ENCODE results near the gene TLR4. TPM values are rescaled to one million over a fixed set of nuclear protein-coding genes. Genes with fewer than 3 reads are reported as not detected.

Gene TLR4
- total RNA-seq, 1 donor: 46.7 TPM

GRCh38 chr9:117734082-117734481 lies 29.9 kb downstream of the TLR4 start:
- no peak overlapping the region for H3K4me3 ChIP-seq (ENCODE audit: insufficient read depth, low read length)
- H3K79me2 ChIP-seq (ENCODE audit: insufficient read depth, low read length): no peaks in the 10 kb centered on the region
- DNase-seq (ENCODE audit: insufficient read length, low spot score, missing footprints): no peak
- no peak overlapping the region for H2AFZ ChIP-seq (ENCODE audit: low read length)
- no peaks in the 10 kb centered on the region for H4K20me1 ChIP-seq (ENCODE audit: insufficient read depth, low read length)
- H3K9me3 ChIP-seq (ENCODE audit: low read depth, low read length): no peaks in the 10 kb centered on the region
- peaks cover 20% of the 10 kb centered on the region for H3K4me1 ChIP-seq (ENCODE audit: insufficient read depth, low read length)
- no peaks in the 10 kb centered on the region for H3K36me3 ChIP-seq (ENCODE audit: insufficient read depth, low read length)
- H3K27me3 ChIP-seq (ENCODE audit: insufficient read depth, low read length): no peaks in the 10 kb centered on the region
- peak overlapping the region; percentile 54 for H3K27ac ChIP-seq (ENCODE audit: low read depth, low read length)
- no peak for TF ChIP-seq CTCF (IDR thresholded peaks at IDR 0.05; ENCODE audit: extremely low read depth, low read depth, low read length)
- peak overlapping the region; percentile 41 for H3K4me2 ChIP-seq (ENCODE audit: insufficient read depth, low read length)

GRCh38 chr9:117734523-117735314 lies 30.5 kb downstream of the TLR4 start:
- Histone ChIP-seq H3K27me3 (ENCODE audit: insufficient read depth, low read length) (no peaks in the 10 kb centered on the region), H4K20me1 (ENCODE audit: insufficient read depth, low read length) (no peaks in the 10 kb centered on the region), H3K4me2 (ENCODE audit: insufficient read depth, low read length) (peak overlapping the region; percentile 41), H3K4me3 (ENCODE audit: insufficient read depth, low read length) (no peak overlapping the region), H3K36me3 (ENCODE audit: insufficient read depth, low read length) (no peaks in the 10 kb centered on the region), H3K79me2 (ENCODE audit: insufficient read depth, low read length) (no peaks in the 10 kb centered on the region), H3K27ac (ENCODE audit: low read depth, low read length) (peak overlapping the region; percentile 54), H3K9me3 (ENCODE audit: low read depth, low read length) (no peaks in the 10 kb centered on the region), H2AFZ (ENCODE audit: low read length) (no peak overlapping the region), H3K4me1 (ENCODE audit: insufficient read depth, low read length) (peaks cover 20% of the 10 kb centered on the region)
- DNase-seq (ENCODE audit: insufficient read length, low spot score, missing footprints): peak; percentile 72
- TF ChIP-seq CTCF (IDR thresholded peaks at IDR 0.05; ENCODE audit: extremely low read depth, low read depth, low read length): no peak

GRCh38 chr9:117737721-117738226 lies 33.6 kb downstream of the TLR4 start:
- Histone ChIP-seq H3K4me2 (ENCODE audit: insufficient read depth, low read length) (no peak overlapping the region), H3K4me3 (ENCODE audit: insufficient read depth, low read length) (no peak overlapping the region), H3K79me2 (ENCODE audit: insufficient read depth, low read length) (no peaks in the 10 kb centered on the region), H2AFZ (ENCODE audit: low read length) (peak overlapping the region; percentile 54), H3K27ac (ENCODE audit: low read depth, low read length) (no peak overlapping the region), H3K36me3 (ENCODE audit: insufficient read depth, low read length) (no peaks in the 10 kb centered on the region), H3K27me3 (ENCODE audit: insufficient read depth, low read length) (no peaks in the 10 kb centered on the region), H3K9me3 (ENCODE audit: low read depth, low read length) (no peaks in the 10 kb centered on the region), H3K4me1 (ENCODE audit: insufficient read depth, low read length) (peaks cover 20% of the 10 kb centered on the region), H4K20me1 (ENCODE audit: insufficient read depth, low read length) (no peaks in the 10 kb centered on the region)
- TF ChIP-seq CTCF (IDR thresholded peaks at IDR 0.05; ENCODE audit: extremely low read depth, low read depth, low read length): no peak
- no peak for DNase-seq (ENCODE audit: insufficient read length, low spot score, missing footprints)

- H3K4me1 ChIP-seq (ENCODE audit: insufficient read depth, low read length): peaks cover 13% of the 10 kb centered on the region
- no peak for DNase-seq (ENCODE audit: insufficient read length, low spot score, missing footprints)
- H3K36me3 ChIP-seq (ENCODE audit: insufficient read depth, low read length): no peaks in the 10 kb centered on the region
- no peaks in the 10 kb centered on the region for H3K9me3 ChIP-seq (ENCODE audit: low read depth, low read length)
- H3K27ac ChIP-seq (ENCODE audit: low read depth, low read length): no peak overlapping the region
- no peak overlapping the region for H2AFZ ChIP-seq (ENCODE audit: low read length)
- no peaks in the 10 kb centered on the region for H3K79me2 ChIP-seq (ENCODE audit: insufficient read depth, low read length)
- H3K27me3 ChIP-seq (ENCODE audit: insufficient read depth, low read length): peaks cover 2% of the 10 kb centered on the region
- no peak for TF ChIP-seq CTCF (IDR thresholded peaks at IDR 0.05; ENCODE audit: extremely low read depth, low read depth, low read length)
- H4K20me1 ChIP-seq (ENCODE audit: insufficient read depth, low read length): no peaks in the 10 kb centered on the region
- H3K4me3 ChIP-seq (ENCODE audit: insufficient read depth, low read length): no peak overlapping the region
- H3K4me2 ChIP-seq (ENCODE audit: insufficient read depth, low read length): no peak overlapping the region
These were observed 35.0 kb downstream of the TLR4 start for GRCh38 chr9:117739206-117739605.

Measured in osteoblast (primary cell).